OCI-LY7 (cell line): ENCODE results near the gene SNX27. TPM values are rescaled to one million over a fixed set of nuclear protein-coding genes. Genes with fewer than 3 reads are reported as not detected.

Experiments used
- BruUV-seq: library from RNA; stranded (reverse); fragments of 400-500 nt; replicated peaks from 2 replicates; lab custom pipeline; 2021; lab: Mats Ljungman, UMichigan
- CTCF ChIA-PET: fragments of 300-600 bp; sonication (Branson Sonifier 250); formaldehyde crosslinking; loops from one replicate; lab custom pipeline; 2022; ENCODE audit warnings: antibody characterized with exemption; ENCODE audit not compliant: unreplicated experiment; lab: Charles Lee
- POLR2A ChIA-PET: fragments of 300-600 bp; sonication (Branson Sonifier 250); formaldehyde crosslinking; loops from one replicate; lab custom pipeline; 2022; ENCODE audit warnings: antibody characterized with exemption; lab: Charles Lee
- DNase-seq: peaks from one replicate; pipeline ENCODE4 v3.0.0-alpha.2; 2015; ENCODE audit warnings: low spot score
- H2AFZ ChIP-seq: fragments of 200-600 bp; sonication (generic), shearing (Covaris generic); 2 replicates; pipeline ENCODE4 v1.6.1; 2014; ENCODE audit warnings: mild to moderate bottlenecking, antibody characterized with exemption, low read length, moderate library complexity
- H3K27ac ChIP-seq: fragments of 200-600 bp; sonication (generic); 2 replicates; pipeline ENCODE4 v1.5.1; 2014; ENCODE audit warnings: mixed run types, low read depth, mild to moderate bottlenecking, moderate library complexity, low read length, inconsistent platforms; ENCODE audit not compliant: poor library complexity, severe bottlenecking
- H3K36me3 ChIP-seq: fragments of 200-600 bp; sonication (generic); 2 replicates; pipeline ENCODE4 v1.6.1; 2014; ENCODE audit warnings: mild to moderate bottlenecking, antibody characterized with exemption, low read length, moderate library complexity, mixed read lengths; ENCODE audit not compliant: insufficient read depth
- H3K4me1 ChIP-seq: fragments of 200-600 bp; sonication (generic); 2 replicates; pipeline ENCODE4 v1.5.1; 2014; ENCODE audit warnings: mild to moderate bottlenecking, low read length; ENCODE audit not compliant: insufficient read depth, poor library complexity, severe bottlenecking
- H3K4me2 ChIP-seq: fragments of 200-600 bp; sonication (generic); 2 replicates; pipeline ENCODE4 v1.6.1; 2014; ENCODE audit warnings: mild to moderate bottlenecking, low read length
- H3K4me3 ChIP-seq: fragments of 200-600 bp; sonication (generic); 2 replicates; pipeline ENCODE4 v1.5.1; 2014; ENCODE audit warnings: mild to moderate bottlenecking, low read depth, low read length; ENCODE audit not compliant: poor library complexity, severe bottlenecking
- H3K79me2 ChIP-seq: fragments of 200-600 bp; sonication (generic); 2 replicates; pipeline ENCODE4 v1.6.1; 2016; ENCODE audit warnings: low read depth, mild to moderate bottlenecking, low read length, moderate library complexity, mixed read lengths; ENCODE audit not compliant: insufficient read depth
- H3K9me2 ChIP-seq: fragments of 200-600 bp; sonication (generic); 2 replicates; pipeline ENCODE4 v1.6.1; 2016; ENCODE audit warnings: mild to moderate bottlenecking, low read length, mixed read lengths; ENCODE audit not compliant: insufficient read depth
- H3K9me3 ChIP-seq: fragments of 200-600 bp; sonication (generic); 2 replicates; pipeline ENCODE4 v1.6.1; 2014; ENCODE audit warnings: mild to moderate bottlenecking, mixed run types, low read length, mixed read lengths
- H4K20me1 ChIP-seq: fragments of 200-600 bp; sonication (generic); 2 replicates; pipeline ENCODE4 v1.6.1; 2014; ENCODE audit warnings: mild to moderate bottlenecking, antibody characterized with exemption, low read length, moderate library complexity, mixed read lengths; ENCODE audit not compliant: insufficient read depth
- EZH2phosphoT487 ChIP-seq: fragments of 200-600 bp; sonication (generic); IDR thresholded peaks from 2 replicates; pipeline ENCODE4 v1.6.1; 2018; ENCODE audit warnings: low read depth, borderline replicate concordance, mild to moderate bottlenecking, mixed run types, antibody characterized with exemption, low read length, moderate library complexity, mixed read lengths
- intact Hi-C: fragments of 100-400 bp; cut with micrococcal nuclease; formaldehyde crosslinking; loops from one replicate; pipeline ENCODE4 v1.10.0; 2022; ENCODE audit not compliant: unreplicated experiment
- total RNA-seq, 2 experiments: library from RNA; depleted of rRNA in 1 of 2; stranded (reverse); fragments of >200 nt in 1 of 2; shearing (Covaris generic) in 1 of 2; gene quantifications; 2 replicates each; pipeline ENCODE4 v1.2.3, GENCODE V29; 2014 to 2022
- TF ChIP-seq, protein P1 (sequence below): fragments of 200-600 bp; sonication (generic); conservative IDR thresholded peaks from 2 replicates; pipeline ENCODE4 v1.5.1; 2014; ENCODE audit warnings: mild to moderate bottlenecking, antibody characterized with exemption, low read length, moderate library complexity, mixed read lengths

Gene SNX27
- total RNA-seq, 2 experiments from 2014 or later = 16.4 to 32.0 TPM

DNA sequence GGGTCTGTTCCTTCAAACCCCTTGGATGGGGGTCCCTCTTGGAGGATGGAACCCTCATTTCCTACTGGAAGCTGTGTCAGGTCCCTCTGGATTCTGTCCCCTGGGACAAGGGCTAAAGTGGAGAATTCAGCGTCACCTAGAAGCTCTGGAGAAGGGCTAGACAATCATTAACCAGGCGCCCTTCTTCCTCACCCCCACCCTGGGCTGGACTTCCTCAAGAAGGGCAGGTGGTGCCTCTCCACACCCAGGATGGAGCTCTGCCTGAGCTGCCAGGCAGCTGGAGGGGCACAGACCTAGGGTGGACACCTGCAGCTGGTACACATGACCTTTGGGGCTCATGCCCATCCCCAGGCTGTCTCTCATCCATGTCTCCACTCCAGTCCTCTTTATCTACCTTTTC is 101.2 kb downstream of the SNX27 start:
- no peak for DNase-seq
- Histone ChIP-seq H4K20me1 (no peaks in the 10 kb centered on the region), H3K9me3 (no peaks in the 10 kb centered on the region), H2AFZ (no peak overlapping the region), H3K9me2 (no peaks in the 10 kb centered on the region), H3K4me1 (no peaks in the 10 kb centered on the region), H3K4me2 (no peak overlapping the region), H3K27ac (no peak overlapping the region), H3K79me2 (no peaks in the 10 kb centered on the region), H3K4me3 (no peak overlapping the region), H3K36me3 (no peaks in the 10 kb centered on the region)
- no TSS peak for BruUV-seq
- CTCF ChIA-PET = no interaction called here
- TF ChIP-seq EZH2phosphoT487 = no peak
- TF ChIP-seq, protein P1, sequence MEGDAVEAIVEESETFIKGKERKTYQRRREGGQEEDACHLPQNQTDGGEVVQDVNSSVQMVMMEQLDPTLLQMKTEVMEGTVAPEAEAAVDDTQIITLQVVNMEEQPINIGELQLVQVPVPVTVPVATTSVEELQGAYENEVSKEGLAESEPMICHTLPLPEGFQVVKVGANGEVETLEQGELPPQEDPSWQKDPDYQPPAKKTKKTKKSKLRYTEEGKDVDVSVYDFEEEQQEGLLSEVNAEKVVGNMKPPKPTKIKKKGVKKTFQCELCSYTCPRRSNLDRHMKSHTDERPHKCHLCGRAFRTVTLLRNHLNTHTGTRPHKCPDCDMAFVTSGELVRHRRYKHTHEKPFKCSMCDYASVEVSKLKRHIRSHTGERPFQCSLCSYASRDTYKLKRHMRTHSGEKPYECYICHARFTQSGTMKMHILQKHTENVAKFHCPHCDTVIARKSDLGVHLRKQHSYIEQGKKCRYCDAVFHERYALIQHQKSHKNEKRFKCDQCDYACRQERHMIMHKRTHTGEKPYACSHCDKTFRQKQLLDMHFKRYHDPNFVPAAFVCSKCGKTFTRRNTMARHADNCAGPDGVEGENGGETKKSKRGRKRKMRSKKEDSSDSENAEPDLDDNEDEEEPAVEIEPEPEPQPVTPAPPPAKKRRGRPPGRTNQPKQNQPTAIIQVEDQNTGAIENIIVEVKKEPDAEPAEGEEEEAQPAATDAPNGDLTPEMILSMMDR = no peak
- intact Hi-C loops = no loop called here
- POLR2A ChIA-PET = interaction anchor here (0.6 kb wide), 1 partner anchor 806 kb away, joined by 8 read pairs; no protein-coding TSS in a partner anchor

DNA sequence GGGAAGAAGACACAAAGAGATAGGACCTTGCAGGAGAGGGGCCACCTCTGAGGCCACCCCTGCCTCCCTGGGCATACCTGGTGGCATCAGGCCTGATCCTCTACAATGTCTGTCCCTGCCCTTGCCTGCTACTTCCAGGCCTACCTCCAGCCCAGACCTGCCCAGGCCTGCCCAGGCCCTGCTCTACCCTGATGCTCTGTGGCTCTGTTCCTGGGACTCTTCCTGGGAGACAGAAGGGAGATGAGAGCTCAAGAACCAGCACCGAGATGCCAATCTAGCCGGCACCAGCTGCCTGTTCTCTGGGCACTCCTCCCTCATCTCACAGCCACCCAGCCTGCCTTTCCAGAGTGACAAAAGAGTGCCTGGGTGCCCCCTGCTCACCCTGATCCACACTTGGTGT is 102.0 kb downstream of the SNX27 start:
- no peaks in the 10 kb centered on the region for H3K36me3 ChIP-seq
- no peak for TF ChIP-seq EZH2phosphoT487
- TF ChIP-seq, protein P1 = no peak
- no peaks in the 10 kb centered on the region for H3K9me3 ChIP-seq
- no peaks in the 10 kb centered on the region for H3K9me2 ChIP-seq
- intact Hi-C loops = no loop called here
- no peaks in the 10 kb centered on the region for H4K20me1 ChIP-seq
- CTCF ChIA-PET = no interaction called here
- no peak for DNase-seq
- H2AFZ ChIP-seq = no peak overlapping the region
- no peak overlapping the region for H3K27ac ChIP-seq
- H3K4me1 ChIP-seq = no peaks in the 10 kb centered on the region
- POLR2A ChIA-PET = no interaction called here
- no peaks in the 10 kb centered on the region for H3K79me2 ChIP-seq
- no peak overlapping the region for H3K4me2 ChIP-seq
- BruUV-seq = no TSS peak
- H3K4me3 ChIP-seq = no peak overlapping the region

DNA sequence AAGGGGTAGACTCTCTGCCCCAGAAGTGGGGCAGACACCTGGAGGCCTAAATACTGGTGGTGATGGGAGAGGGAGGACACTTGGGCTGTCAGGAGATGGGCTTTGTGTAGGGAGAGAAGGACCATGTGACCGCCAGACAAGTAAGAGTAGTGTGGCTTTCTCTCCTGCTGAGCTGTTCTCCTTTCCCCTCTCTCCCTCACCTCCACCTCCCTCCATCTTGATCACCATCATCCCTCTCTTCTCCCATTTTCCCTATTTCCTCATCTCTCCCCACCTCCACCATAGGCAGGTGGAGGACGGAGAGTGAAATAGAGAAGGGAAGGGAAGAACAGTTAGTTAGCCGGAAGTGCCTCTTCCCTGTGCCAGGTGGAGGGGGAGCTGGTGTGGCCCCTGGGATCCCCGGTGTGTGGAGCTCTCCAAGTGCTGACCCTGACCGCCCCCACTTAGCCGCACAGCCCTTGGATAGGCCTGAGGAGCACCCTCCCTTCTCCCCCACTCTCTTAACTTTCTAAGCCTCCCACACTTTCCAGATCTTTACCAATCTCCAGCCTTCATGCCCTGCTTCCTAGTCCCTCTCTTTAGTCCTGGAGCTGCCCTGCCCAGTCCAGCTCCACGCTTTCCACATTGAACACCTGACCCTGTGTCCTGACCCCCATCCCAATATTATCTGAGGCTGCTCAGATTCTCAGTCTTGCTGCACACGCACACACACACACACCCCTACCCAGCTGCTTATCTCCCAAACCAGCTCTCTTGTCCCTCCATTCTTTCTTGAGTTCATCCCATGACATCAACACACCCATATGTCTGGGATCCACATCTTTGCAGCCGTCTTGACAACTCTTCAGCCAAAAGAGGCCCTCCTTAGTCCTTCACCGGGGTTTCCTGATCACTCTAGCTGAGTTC is 103.2 kb downstream of the SNX27 start:
- no TSS peak for BruUV-seq
- intact Hi-C loops = loop anchor here (5.0 kb wide), 1 partner anchor 122 kb away; the partner anchor contains the start of gene C2CD4D
- H3K9me2 ChIP-seq = no peaks in the 10 kb centered on the region
- no peaks in the 10 kb centered on the region for H3K79me2 ChIP-seq
- no peaks in the 10 kb centered on the region for H4K20me1 ChIP-seq
- H2AFZ ChIP-seq = no peak overlapping the region
- no peaks in the 10 kb centered on the region for H3K4me1 ChIP-seq
- no peak overlapping the region for H3K27ac ChIP-seq
- TF ChIP-seq, protein P1 = no peak
- TF ChIP-seq EZH2phosphoT487 = no peak
- no peaks in the 10 kb centered on the region for H3K36me3 ChIP-seq
- POLR2A ChIA-PET = no interaction called here
- no peak overlapping the region for H3K4me3 ChIP-seq
- no peaks in the 10 kb centered on the region for H3K9me3 ChIP-seq
- no peak for DNase-seq
- no peak overlapping the region for H3K4me2 ChIP-seq
- CTCF ChIA-PET = no interaction called here
